A549 (cell line): Measurements from ENCODE around the gene ADARB2. TPM values are rescaled to one million over a fixed set of nuclear protein-coding genes. Genes with fewer than 3 reads are reported as not detected.

Source experiments
- ATAC-seq, 2 experiments: fragments of 200-7000 bp in 1 of 2; fragments of >200 bp in 1 of 2; cut with Nextera tagmentation in 1 of 2; cut with Tn5 transposase in 1 of 2; 3 replicates each; pipeline versions ENCODE4 v1.8.0 to v1.9.1; 2018 to 2020; ENCODE audit warnings: mild to moderate bottlenecking in 1 of 2, moderate library complexity in 1 of 2
- CTCF ChIA-PET: fragments of 300-600 bp; sonication (Branson Sonifier 250); formaldehyde crosslinking; extraction: SDS; loops from one replicate; lab custom pipeline; 2021; ENCODE audit warnings: antibody characterized with exemption, inconsistent platforms; lab: Yijun Ruan, JAX
- POLR2A ChIA-PET: fragments of 350-600 bp; formaldehyde crosslinking; extraction: SDS; loops from one replicate; lab custom pipeline; 2021; ENCODE audit warnings: antibody characterized with exemption, inconsistent platforms; lab: Yijun Ruan, JAX
- DNase-seq, 2 experiments: peaks; one replicate each; pipeline versions ENCODE4 v3.0.0 to v3.0.0-alpha.2; 2011 to 2016; ENCODE audit warnings: low read depth in 1 of 2, low spot score in 1 of 2
- FAIRE-seq: peaks from 2 replicates; lab custom pipeline; 2011; peaks lifted over from hg19 to GRCh38; lab: Jason Lieb, UNC
- H3K27ac ChIP-seq, 2 experiments: fragments of >200 bp; sonication (Bioruptor Twin); formaldehyde crosslinking; 3 replicates each; pipeline ENCODE4 v1.5.1; 2016 to 2017
- H3K4me1 ChIP-seq: fragments of >200 bp; sonication (Bioruptor Twin); formaldehyde crosslinking; 3 replicates; pipeline ENCODE4 v1.6.1; 2016
- H3K4me2 ChIP-seq: fragments of >200 bp; sonication (Bioruptor Twin); formaldehyde crosslinking; 3 replicates; pipeline ENCODE4 v1.6.1; 2016
- H3K4me3 ChIP-seq: fragments of >200 bp; sonication (Bioruptor Twin); formaldehyde crosslinking; 3 replicates; pipeline ENCODE4 v1.5.1; 2016
- H3K9me3 ChIP-seq: fragments of >200 bp; sonication (Bioruptor Twin); formaldehyde crosslinking; 3 replicates; pipeline ENCODE4 v1.6.1; 2016
- EP300 ChIP-seq, 2 experiments: fragments of >200 bp; sonication (Bioruptor Twin); formaldehyde crosslinking; IDR thresholded peaks; 2 replicates in 1 of 2; 3 replicates in 1 of 2; pipeline ENCODE4 v1.6.1; 2016 to 2017
- FOSB ChIP-seq: fragments of 250-450 bp; sonication (Bioruptor Pico); IDR thresholded peaks from 2 replicates; pipeline ENCODE4 v1.5.0; 2020; ENCODE audit warnings: mild to moderate bottlenecking, moderate library complexity
- HOXB13 ChIP-seq: fragments of 250-450 bp; sonication (Bioruptor Pico); IDR thresholded peaks from 2 replicates; pipeline ENCODE4 v1.5.0; 2020; ENCODE audit warnings: low read depth, mild to moderate bottlenecking, moderate library complexity
- HOXB5 ChIP-seq: fragments of 250-450 bp; sonication (Bioruptor Pico); IDR thresholded peaks from 2 replicates; pipeline ENCODE4 v1.5.0; 2020; ENCODE audit warnings: mild to moderate bottlenecking, moderate library complexity
- MAFK ChIP-seq: fragments of 450-650 bp; IDR thresholded peaks from 2 replicates; pipeline ENCODE4 v1.6.1; 2014; ENCODE audit not compliant: partially characterized antibody
- MAZ ChIP-seq: fragments of 150-350 bp; IDR thresholded peaks from 2 replicates; pipeline ENCODE4 v1.6.1; 2014; ENCODE audit warnings: antibody characterized with exemption, low read depth, low read length, borderline replicate concordance
- NFE2L2 ChIP-seq: fragments of 150-350 bp; conservative IDR thresholded peaks from 2 replicates; pipeline ENCODE4 v1.6.1; 2014; ENCODE audit warnings: low read length
- NR3C1 ChIP-seq: fragments of >200 bp; sonication (Bioruptor Twin); formaldehyde crosslinking; IDR thresholded peaks from 3 replicates; pipeline ENCODE4 v1.6.1; 2017
- POLR2AphosphoS2 ChIP-seq: conservative IDR thresholded peaks from 2 replicates; pipeline ENCODE4 v1.6.1; 2012; ENCODE audit warnings: low read length, improper control_type of control experiment, inconsistent platforms
- RARB ChIP-seq: fragments of 250-450 bp; sonication (Bioruptor Pico); IDR thresholded peaks from 2 replicates; pipeline ENCODE4 v1.8.0; 2021; ENCODE audit warnings: mild to moderate bottlenecking, moderate library complexity
- ZFP36 ChIP-seq: fragments of 450-650 bp; IDR thresholded peaks from 2 replicates; pipeline ENCODE4 v1.6.1; 2014; ENCODE audit warnings: borderline replicate concordance; ENCODE audit not compliant: partially characterized antibody
- WGBS: methylation state at CpG from one replicate; pipeline ENCODE4 v1.1.6; 2017; ENCODE audit errors: missing lambda C conversion rate; 5-methylcytosine and 5-hydroxymethylcytosine counted together
- polyA plus RNA-seq, 4 experiments: library from polyadenylated mRNA; depleted of rRNA in 3 of 4; stranded (reverse); fragments of >200 nt; fragmentation: RNase III in 1 of 4; extraction: RNeasy Plus Mini Kit Qiagen cat#74134 plus additional on column Dnase treatment in 1 of 4; gene quantifications; 2 replicates in 3 of 4; 3 replicates in 1 of 4; pipeline ENCODE4 v1.2.3, GENCODE V29; 2011 to 2017
- TF ChIP-seq, protein P1 (sequence below): IDR thresholded peaks from 2 replicates; pipeline ENCODE4 v1.6.1; 2012; ENCODE audit warnings: low read depth, borderline replicate concordance
- TF ChIP-seq, protein P2 (sequence below): fragments of >200 bp; sonication (Bioruptor Twin); formaldehyde crosslinking; IDR thresholded peaks from 3 replicates; pipeline ENCODE4 v1.5.1; 2016
- TF ChIP-seq, protein P3 (sequence below): fragments of >200 bp; sonication (Bioruptor Twin); formaldehyde crosslinking; IDR thresholded peaks from 2 replicates; pipeline ENCODE4 v1.6.1; 2016
- TF ChIP-seq, protein P4 (sequence below): fragments of 200-600 bp; sonication (generic); IDR thresholded peaks from 2 replicates; pipeline ENCODE4 v1.6.1; 2016; ENCODE audit warnings: antibody characterized with exemption, mild to moderate bottlenecking, moderate library complexity
- TF ChIP-seq, protein P5 (sequence below): fragments of 150-350 bp; IDR thresholded peaks from 2 replicates; pipeline ENCODE4 v1.6.1; 2014; ENCODE audit warnings: low read depth, mild to moderate bottlenecking, low read length

Gene ADARB2
- polyA plus RNA-seq, 2 of the 4 experiments (the other 2 are of a cell fraction) = not detected

DNA sequence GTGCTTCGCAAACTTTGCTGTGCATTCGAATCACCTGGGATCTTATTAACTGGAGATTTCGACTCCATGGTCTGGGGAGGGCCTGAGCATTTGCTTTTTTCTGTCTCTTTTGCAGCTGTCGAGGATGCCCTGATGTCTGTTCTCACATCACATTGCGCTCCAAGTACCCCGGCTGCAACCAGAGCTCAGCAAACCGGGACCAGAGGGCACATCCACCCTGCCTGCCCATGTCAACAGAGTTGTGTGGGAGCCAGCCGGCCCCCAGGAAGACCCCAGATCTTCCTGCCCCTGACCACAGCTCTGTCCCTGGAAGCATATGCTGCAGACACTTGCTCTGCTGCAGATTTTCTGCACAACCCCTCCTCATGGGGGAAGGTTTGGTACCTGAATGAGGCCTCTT is 180.8 kb downstream of the ADARB2 start (continued):
- TF ChIP-seq, protein P1, sequence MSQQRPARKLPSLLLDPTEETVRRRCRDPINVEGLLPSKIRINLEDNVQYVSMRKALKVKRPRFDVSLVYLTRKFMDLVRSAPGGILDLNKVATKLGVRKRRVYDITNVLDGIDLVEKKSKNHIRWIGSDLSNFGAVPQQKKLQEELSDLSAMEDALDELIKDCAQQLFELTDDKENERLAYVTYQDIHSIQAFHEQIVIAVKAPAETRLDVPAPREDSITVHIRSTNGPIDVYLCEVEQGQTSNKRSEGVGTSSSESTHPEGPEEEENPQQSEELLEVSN = no peak

DNA sequence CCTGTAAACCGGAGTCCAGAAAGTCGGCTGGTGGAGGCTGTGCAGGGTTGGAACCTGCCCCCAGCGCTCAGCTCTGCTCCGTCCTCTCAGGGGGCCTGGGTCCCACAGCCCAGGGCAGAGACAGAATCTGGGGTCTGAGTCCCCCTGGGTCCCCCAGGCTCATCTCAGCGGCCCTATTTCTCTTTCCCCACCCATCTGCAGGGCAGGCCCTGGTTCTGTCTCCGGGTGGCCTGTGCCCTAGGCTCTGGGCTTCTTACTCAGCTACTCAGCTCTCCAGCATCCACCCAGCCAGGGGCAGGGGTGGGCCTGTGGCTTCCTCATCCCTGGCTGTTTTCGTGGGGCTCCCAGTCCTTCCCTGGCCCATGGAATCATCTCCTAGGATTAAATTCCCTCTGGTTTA is 183.4 kb downstream of the ADARB2 start:
- WGBS = 26% methylated on average over 7 of the region's 7 CpGs
- H3K9me3 ChIP-seq = no peaks in the 10 kb centered on the region
- ATAC-seq (no peak), FAIRE-seq (no peak), DNase-seq (no peak)
- POLR2A ChIA-PET = no interaction called here
- H3K4me2 ChIP-seq = no peak overlapping the region
- H3K4me1 ChIP-seq = no peaks in the 10 kb centered on the region
- TF ChIP-seq, protein P2, sequence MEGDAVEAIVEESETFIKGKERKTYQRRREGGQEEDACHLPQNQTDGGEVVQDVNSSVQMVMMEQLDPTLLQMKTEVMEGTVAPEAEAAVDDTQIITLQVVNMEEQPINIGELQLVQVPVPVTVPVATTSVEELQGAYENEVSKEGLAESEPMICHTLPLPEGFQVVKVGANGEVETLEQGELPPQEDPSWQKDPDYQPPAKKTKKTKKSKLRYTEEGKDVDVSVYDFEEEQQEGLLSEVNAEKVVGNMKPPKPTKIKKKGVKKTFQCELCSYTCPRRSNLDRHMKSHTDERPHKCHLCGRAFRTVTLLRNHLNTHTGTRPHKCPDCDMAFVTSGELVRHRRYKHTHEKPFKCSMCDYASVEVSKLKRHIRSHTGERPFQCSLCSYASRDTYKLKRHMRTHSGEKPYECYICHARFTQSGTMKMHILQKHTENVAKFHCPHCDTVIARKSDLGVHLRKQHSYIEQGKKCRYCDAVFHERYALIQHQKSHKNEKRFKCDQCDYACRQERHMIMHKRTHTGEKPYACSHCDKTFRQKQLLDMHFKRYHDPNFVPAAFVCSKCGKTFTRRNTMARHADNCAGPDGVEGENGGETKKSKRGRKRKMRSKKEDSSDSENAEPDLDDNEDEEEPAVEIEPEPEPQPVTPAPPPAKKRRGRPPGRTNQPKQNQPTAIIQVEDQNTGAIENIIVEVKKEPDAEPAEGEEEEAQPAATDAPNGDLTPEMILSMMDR = no peak
- TF ChIP-seq EP300 (IDR thresholded peaks at IDR 0.05) = no peak
- TF ChIP-seq, protein P3, sequence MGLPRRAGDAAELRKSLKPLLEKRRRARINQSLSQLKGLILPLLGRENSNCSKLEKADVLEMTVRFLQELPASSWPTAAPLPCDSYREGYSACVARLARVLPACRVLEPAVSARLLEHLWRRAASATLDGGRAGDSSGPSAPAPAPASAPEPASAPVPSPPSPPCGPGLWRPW = no peak
- no peak for TF ChIP-seq POLR2AphosphoS2
- TF ChIP-seq MAFK = no peak
- no peak for TF ChIP-seq NR3C1
- TF ChIP-seq FOSB (CRISPR knock-in tag) = no peak
- no peak for TF ChIP-seq MAZ
- TF ChIP-seq, protein P4, sequence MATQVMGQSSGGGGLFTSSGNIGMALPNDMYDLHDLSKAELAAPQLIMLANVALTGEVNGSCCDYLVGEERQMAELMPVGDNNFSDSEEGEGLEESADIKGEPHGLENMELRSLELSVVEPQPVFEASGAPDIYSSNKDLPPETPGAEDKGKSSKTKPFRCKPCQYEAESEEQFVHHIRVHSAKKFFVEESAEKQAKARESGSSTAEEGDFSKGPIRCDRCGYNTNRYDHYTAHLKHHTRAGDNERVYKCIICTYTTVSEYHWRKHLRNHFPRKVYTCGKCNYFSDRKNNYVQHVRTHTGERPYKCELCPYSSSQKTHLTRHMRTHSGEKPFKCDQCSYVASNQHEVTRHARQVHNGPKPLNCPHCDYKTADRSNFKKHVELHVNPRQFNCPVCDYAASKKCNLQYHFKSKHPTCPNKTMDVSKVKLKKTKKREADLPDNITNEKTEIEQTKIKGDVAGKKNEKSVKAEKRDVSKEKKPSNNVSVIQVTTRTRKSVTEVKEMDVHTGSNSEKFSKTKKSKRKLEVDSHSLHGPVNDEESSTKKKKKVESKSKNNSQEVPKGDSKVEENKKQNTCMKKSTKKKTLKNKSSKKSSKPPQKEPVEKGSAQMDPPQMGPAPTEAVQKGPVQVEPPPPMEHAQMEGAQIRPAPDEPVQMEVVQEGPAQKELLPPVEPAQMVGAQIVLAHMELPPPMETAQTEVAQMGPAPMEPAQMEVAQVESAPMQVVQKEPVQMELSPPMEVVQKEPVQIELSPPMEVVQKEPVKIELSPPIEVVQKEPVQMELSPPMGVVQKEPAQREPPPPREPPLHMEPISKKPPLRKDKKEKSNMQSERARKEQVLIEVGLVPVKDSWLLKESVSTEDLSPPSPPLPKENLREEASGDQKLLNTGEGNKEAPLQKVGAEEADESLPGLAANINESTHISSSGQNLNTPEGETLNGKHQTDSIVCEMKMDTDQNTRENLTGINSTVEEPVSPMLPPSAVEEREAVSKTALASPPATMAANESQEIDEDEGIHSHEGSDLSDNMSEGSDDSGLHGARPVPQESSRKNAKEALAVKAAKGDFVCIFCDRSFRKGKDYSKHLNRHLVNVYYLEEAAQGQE = no peak
- no peak for TF ChIP-seq ZFP36
- TF ChIP-seq, all 56 proteins: peak for 0
- Histone ChIP-seq H3K27ac (no peak overlapping the region), H3K4me3 (no peak overlapping the region)
- CTCF ChIA-PET = no interaction called here

DNA sequence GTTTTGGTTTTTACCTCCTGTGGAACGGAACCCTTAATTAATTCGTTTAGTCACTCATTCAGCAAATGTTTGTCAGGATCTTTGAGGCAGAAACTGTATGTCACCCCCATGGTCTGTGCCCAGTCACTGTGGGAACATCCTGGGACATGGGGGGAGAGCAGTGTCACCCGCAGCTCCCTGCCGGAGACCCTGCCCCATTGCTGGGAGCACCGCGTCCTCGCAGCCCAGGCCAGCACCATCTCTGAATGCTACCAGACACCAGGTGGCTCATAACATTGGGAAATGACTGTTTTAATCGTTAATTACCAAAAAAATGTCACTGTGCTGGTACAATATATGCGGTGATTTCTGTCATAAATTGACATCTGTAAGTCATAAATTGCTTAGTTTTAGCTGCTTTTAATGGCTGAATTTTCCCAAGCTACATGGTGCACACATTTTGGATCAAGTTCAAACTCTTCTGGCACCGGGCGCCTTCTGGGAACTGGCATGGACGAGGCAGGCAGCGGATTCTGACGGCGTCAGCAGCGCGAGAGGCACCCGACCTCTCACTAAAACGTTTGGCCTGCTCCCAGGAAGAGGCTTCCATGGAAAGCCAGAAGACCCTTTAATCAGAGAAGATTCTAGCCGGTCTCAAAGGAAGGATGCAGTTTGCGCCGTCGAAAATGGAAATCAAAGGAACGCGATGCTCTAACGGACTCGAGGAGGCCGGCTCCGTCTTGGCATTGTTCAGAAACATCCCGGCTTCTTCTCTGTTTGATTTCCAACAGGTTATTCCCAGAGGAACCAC is 184.2 kb downstream of the ADARB2 start:
- H3K4me2 ChIP-seq = no peak overlapping the region
- ChIA-PET POLR2A (no interaction called here), CTCF (no interaction called here)
- FAIRE-seq (no peak), DNase-seq (no peak)
- no peak overlapping the region for H3K27ac ChIP-seq
- H3K9me3 ChIP-seq = no peaks in the 10 kb centered on the region
- 58% methylated on average over 30 of the region's 30 CpGs for WGBS
- TF ChIP-seq HOXB5 (CRISPR knock-in tag) (no peak), NFE2L2 (no peak), HOXB13 (CRISPR knock-in tag) (no peak), RARB (CRISPR knock-in tag) (no peak)
- TF ChIP-seq, protein P5, sequence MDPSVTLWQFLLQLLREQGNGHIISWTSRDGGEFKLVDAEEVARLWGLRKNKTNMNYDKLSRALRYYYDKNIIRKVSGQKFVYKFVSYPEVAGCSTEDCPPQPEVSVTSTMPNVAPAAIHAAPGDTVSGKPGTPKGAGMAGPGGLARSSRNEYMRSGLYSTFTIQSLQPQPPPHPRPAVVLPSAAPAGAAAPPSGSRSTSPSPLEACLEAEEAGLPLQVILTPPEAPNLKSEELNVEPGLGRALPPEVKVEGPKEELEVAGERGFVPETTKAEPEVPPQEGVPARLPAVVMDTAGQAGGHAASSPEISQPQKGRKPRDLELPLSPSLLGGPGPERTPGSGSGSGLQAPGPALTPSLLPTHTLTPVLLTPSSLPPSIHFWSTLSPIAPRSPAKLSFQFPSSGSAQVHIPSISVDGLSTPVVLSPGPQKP = no peak
- TF ChIP-seq, all 56 proteins: peak for 0
- no peak for ATAC-seq
- no peak overlapping the region for H3K4me3 ChIP-seq
- no peaks in the 10 kb centered on the region for H3K4me1 ChIP-seq
